WI38 (cell line): ENCODE measurements around the gene CDK14.

Experiments used
- H3K4me3 ChIP-seq: 2 replicates; pipeline ENCODE4 v1.5.1; 2011; ENCODE audit warnings: low read depth, mild to moderate bottlenecking, control low read depth, low read length
- CTCF ChIP-seq: IDR thresholded peaks from 2 replicates; pipeline ENCODE4 v1.5.1; 2012; ENCODE audit warnings: low read depth, mild to moderate bottlenecking, control low read depth, low read length

CDK14 gene

DNA sequence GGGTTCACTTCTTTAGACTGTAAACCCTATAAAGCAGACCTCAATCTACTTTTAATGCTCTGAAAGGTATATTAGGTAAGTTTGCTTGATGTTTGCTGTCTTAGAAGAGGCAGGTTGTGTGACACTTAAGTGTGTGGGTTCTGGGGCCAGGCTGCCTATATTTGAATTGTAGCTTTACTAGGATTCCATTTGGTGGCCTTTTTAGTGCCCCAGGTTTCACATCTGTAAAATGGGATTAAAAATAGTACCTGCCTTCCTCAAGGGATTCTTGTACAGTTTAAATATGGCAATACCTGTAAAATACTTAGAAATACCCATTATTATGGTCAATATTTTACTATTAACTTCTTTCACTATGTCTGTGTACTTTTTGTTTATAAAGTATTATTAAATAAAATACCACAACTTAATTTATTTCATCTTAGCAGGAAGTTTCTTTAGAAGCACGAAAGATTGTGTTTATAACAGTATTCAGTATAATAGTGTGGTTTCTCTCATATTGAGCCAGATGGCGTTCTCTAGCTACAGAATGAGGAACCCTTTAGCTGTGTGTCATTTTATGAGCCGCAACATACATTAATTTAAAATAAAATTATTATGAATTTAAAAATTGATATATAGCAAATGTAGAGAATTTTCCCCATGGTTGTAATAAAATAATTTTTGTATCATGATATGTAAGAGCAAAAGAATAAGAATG, 94.2 kb downstream of the CDK14 start:
- no peak overlapping the region for H3K4me3 ChIP-seq
- TF ChIP-seq CTCF, result no peak

DNA sequence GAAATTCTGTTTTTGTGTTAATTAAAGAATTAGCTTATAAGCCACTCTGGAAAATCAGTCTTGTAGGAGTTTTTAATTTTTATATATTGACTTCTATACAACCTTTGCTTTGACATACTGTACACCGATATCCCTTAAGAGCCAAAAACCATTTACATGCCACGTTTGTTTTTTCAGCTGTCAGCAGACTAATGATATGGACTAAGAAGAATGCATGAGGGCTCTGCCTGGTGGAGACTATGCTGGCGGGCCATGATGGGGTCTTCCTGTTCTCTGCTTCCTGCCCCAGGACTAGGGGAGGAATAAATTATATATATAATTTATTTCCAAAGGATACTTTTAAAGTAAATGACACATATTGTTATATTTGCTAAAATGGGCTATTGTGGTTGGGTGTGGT, 96.3 kb downstream of the CDK14 start:
- no peak overlapping the region for H3K4me3 ChIP-seq
- no peak for TF ChIP-seq CTCF

- no peak overlapping the region for H3K4me3 ChIP-seq
- no peak for TF ChIP-seq CTCF
Measured at GRCh38 chr7:90692947-90693346, 96.8 kb downstream of the CDK14 start.

- TF ChIP-seq CTCF, result no peak
- no peak overlapping the region for H3K4me3 ChIP-seq
Measured at GRCh38 chr7:90693939-90694338, 97.8 kb downstream of the CDK14 start.

DNA sequence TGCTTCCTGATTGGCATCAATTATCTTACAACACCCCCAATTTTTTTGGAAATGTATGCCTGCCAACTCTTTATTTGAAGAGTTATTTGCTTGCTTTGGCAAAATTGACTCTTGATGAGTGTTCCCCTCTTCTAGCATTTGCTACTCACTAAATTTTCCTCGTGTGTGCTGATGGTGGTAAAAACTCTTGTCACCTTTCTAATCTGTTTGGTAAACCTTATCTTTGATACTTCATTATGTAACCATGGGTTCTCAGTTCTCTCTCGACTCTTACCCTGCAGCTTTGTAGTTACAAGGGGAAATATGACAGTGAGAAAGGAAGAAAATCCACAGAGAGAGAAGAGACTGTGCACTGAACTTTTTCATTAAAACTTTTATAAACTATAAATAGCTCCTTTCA, 102.5 kb downstream of the CDK14 start:
- TF ChIP-seq CTCF, result no peak
- H3K4me3 ChIP-seq, result no peak overlapping the region

- no peak overlapping the region for H3K4me3 ChIP-seq
- TF ChIP-seq CTCF, result no peak
Measured at GRCh38 chr7:90701021-90701420, 104.9 kb downstream of the CDK14 start.

DNA sequence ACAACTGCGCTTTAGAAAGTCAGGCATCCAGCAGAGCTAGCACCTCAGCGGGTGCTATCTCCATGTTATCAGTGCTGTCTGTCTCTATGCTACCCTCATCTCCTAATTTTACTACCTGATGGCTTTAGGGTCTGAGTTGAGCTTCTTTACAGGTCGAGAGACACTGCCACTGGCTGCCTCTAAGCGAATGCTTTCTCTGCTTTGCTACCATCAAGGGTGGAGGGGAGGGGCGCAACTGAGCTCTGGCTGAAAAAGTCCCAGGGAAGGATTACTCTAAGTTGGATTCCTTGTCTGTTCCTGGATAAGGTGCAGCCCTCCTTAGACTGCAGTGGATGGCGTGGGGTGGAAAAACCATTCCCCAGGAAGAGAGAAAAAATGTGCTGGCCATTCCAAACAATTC, 105.7 kb downstream of the CDK14 start:
- H3K4me3 ChIP-seq, result no peak overlapping the region
- no peak for TF ChIP-seq CTCF
